Measurements from ENCODE around the gene SPNS2. TPM values are rescaled to one million over a fixed set of nuclear protein-coding genes. Genes with fewer than 3 reads are reported as not detected.

The SPNS2 gene
- total RNA-seq, 1 donor from 2014 or later: not detected

DNA sequence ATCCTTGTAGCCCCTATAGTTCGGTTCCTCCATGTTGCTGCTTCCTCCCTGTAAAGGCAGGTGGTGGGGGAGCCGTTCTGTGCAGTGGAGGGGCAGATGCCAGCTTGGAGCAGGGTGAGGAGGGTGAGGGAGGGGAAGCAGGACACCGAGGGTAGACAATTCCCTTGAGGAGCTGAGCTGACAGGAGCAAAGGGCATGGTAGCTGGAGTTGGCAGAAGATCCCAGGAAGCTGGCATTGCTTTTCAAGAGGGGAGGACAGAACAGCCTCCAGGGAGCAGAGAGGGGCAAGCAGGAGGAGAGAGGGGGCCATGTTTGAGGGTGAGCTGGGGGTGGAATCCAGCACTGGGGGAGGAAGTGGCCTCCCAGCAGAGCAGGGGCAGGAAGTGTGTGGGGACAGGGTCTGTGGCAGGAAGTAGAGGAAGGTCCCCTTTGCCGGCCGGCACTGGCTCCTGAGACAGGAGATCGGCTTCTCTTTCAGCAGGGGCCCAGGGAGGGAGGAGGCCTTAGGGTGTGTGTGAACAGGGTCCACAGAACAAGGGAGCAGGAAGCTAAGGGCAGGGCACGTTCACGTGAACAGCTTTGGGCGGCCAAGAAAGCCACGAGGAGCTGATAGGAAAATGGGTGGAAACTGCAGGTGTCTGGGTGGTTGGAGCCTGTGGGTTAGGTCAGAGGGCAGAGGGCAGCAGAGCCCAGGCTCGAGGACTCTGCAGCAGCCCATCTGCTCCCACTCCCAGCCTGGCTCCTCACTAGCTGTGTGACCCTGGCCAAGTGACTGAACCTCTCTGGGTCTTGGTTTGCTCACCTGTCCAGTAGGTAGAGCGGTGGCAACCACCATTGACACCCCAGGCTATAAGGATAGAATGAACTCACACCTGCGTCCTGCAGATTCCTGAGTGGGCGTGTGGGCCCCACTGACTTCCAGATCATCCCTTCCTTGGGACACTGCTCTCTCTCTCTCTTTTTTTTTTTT, 17.5 kb upstream of the SPNS2 start:
- no peak for DNase-seq (ENCODE audit: extremely low spot score, unreplicated experiment)
- Mint-ChIP-seq H3K27ac (ENCODE audit: unreplicated experiment) (no peak overlapping the region), H3K9me3 (ENCODE audit: unreplicated experiment) (no peaks in the 10 kb centered on the region), H3K27me3 (ENCODE audit: unreplicated experiment) (peaks cover 6% of the 10 kb centered on the region), H3K4me3 (ENCODE audit: unreplicated experiment) (no peak overlapping the region), H3K4me1 (ENCODE audit: unreplicated experiment) (peaks cover 9% of the 10 kb centered on the region), H3K36me3 (ENCODE audit: unreplicated experiment) (no peaks in the 10 kb centered on the region)
- TF ChIP-seq, protein P1, sequence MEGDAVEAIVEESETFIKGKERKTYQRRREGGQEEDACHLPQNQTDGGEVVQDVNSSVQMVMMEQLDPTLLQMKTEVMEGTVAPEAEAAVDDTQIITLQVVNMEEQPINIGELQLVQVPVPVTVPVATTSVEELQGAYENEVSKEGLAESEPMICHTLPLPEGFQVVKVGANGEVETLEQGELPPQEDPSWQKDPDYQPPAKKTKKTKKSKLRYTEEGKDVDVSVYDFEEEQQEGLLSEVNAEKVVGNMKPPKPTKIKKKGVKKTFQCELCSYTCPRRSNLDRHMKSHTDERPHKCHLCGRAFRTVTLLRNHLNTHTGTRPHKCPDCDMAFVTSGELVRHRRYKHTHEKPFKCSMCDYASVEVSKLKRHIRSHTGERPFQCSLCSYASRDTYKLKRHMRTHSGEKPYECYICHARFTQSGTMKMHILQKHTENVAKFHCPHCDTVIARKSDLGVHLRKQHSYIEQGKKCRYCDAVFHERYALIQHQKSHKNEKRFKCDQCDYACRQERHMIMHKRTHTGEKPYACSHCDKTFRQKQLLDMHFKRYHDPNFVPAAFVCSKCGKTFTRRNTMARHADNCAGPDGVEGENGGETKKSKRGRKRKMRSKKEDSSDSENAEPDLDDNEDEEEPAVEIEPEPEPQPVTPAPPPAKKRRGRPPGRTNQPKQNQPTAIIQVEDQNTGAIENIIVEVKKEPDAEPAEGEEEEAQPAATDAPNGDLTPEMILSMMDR (IDR thresholded peaks at IDR 0.05): no peak

DNA sequence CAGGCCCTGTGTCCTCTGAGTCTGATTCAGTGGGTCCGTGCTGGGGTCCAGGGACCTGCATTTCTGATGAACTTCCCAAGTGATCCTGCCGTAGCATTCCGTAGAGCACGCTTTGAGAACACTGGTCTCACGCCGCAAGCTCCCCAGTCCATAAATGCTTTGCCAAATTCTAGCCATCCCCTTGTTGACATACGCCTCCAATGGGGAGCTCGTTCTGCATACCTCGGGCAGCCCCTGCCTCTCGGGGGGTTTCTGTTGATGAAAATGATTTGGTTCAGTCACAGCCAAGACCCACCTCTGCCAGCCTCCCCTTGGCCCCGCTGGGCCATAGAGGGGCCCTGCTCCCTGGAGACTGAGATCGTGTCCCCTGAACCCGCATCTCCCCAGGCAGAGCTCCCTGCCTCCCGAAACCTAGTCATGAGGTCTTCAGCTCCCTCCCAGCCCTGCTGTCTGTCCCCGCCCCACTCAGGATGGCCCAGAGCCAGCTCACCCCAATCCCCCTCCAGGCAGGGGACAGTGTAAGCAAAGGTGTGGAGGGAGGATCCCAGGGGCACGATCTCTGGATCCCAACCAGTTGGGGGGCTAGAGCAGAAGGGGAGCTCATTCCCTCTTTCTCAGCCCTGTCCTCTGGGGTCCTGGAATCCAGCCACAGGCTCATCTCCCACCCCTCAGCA, 16.2 kb upstream of the SPNS2 start:
- TF ChIP-seq, protein P1 (IDR thresholded peaks at IDR 0.05): no peak
- Mint-ChIP-seq H3K4me3 (ENCODE audit: unreplicated experiment) (no peak overlapping the region), H3K9me3 (ENCODE audit: unreplicated experiment) (no peaks in the 10 kb centered on the region), H3K4me1 (ENCODE audit: unreplicated experiment) (peaks cover 6% of the 10 kb centered on the region), H3K27ac (ENCODE audit: unreplicated experiment) (no peak overlapping the region), H3K36me3 (ENCODE audit: unreplicated experiment) (no peaks in the 10 kb centered on the region), H3K27me3 (ENCODE audit: unreplicated experiment) (peaks cover 6% of the 10 kb centered on the region)
- DNase-seq (ENCODE audit: extremely low spot score, unreplicated experiment): no peak

DNA sequence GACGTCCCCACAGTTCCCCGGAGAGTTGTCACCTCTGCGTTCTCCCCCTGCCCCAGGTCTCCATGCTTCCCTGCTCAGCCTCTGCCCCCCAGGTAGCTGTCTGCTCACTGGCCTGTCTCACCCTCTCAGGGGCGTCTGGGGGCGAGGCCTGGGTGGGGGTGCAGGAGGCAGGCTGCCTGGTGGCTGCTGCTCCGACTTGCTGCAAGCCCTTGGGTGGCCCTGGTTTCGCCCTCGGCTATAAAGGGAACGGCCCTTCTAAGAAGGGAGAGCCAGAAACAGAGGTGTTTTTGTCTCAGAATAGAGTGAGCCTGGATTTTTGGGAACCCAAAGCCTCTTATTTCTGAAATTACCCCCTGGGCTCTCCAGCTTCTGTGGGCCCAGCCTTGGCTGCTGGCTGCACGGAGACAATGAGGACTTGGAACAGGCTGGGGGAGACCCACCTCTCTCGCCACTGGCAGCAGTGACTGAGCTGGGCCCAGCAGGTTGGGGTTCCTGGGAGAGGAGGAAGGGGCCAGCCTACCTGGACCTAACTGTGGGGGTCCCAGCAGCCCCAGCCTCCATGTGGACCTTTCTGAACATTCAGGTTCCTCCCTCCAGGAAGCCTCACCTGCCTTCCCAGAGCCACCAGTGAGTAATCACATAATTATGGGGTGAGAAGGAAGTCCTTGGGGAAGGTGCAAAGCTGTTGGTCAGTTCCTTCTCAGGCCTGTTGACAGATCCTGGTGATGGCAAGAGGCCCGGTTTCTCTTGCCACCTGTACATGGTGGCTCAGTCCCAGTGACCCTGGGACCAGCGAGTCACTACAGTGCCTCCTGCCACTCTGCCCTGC, 15.5 kb upstream of the SPNS2 start:
- H3K27me3 Mint-ChIP-seq (ENCODE audit: unreplicated experiment): peaks cover 6% of the 10 kb centered on the region
- TF ChIP-seq, protein P1 (IDR thresholded peaks at IDR 0.05): no peak
- H3K4me1 Mint-ChIP-seq (ENCODE audit: unreplicated experiment): peaks cover 6% of the 10 kb centered on the region
- H3K27ac Mint-ChIP-seq (ENCODE audit: unreplicated experiment): no peak overlapping the region
- H3K9me3 Mint-ChIP-seq (ENCODE audit: unreplicated experiment): no peaks in the 10 kb centered on the region
- no peak overlapping the region for H3K4me3 Mint-ChIP-seq (ENCODE audit: unreplicated experiment)
- no peak for DNase-seq (ENCODE audit: extremely low spot score, unreplicated experiment)
- no peaks in the 10 kb centered on the region for H3K36me3 Mint-ChIP-seq (ENCODE audit: unreplicated experiment)

DNA sequence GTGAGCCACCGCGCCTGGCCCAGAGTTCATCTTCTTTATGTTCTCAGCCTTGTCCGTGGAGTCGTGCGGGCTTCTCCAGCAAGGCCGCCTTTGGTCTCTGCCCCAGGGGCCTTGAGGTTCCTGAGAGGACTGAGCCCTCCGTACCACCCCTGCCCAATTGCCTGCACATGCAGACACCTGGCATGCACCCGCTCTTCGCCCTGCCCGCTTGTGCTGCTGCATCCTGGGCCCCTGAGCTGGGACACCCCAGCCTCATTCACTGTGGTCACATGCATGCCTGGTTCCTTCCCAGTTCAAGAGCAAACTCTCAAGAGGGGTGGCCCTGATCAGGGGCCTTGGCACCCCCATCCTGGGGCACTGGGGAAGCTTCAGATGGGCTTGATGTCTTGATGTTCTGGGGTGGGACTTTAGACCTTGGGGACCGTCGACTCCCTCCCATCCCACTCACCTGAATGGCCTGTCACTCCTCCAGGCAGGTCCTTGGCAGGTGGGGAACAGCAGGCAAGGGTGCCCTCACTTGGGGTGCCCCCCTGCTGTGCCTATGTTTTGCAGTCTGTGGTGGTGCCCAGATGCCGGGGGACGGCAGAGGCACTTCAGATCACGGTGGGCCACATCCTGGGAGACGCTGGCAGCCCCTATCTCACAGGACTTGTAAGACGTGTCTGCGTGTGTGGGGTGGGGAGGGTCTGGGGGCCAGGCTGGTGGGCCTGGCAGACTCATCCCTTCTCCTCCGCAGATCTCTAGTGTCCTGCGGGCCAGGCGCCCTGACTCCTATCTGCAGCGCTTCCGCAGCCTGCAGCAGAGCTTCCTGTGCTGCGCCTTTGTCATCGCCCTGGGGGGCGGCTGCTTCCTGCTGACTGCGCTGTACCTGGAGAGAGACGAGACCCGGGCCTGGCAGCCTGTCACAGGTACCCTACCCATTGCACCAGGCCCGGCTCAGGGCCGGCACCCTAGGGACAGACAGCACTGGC, 12.7 kb upstream of the SPNS2 start:
- Mint-ChIP-seq H3K36me3 (ENCODE audit: unreplicated experiment) (no peaks in the 10 kb centered on the region), H3K4me3 (ENCODE audit: unreplicated experiment) (no peak overlapping the region), H3K27ac (ENCODE audit: unreplicated experiment) (no peak overlapping the region), H3K4me1 (ENCODE audit: unreplicated experiment) (peaks cover 4% of the 10 kb centered on the region), H3K27me3 (ENCODE audit: unreplicated experiment) (peaks cover 6% of the 10 kb centered on the region), H3K9me3 (ENCODE audit: unreplicated experiment) (no peaks in the 10 kb centered on the region)
- TF ChIP-seq, protein P1 (IDR thresholded peaks at IDR 0.05): no peak
- no peak for DNase-seq (ENCODE audit: extremely low spot score, unreplicated experiment)

Data from osteocyte (in vitro differentiated cells).